ENCODE results near the gene HIPK1.
"Not testable (repeated sequence)": the region's sequence is repeated elsewhere in the genome, so short reads cannot be mapped to it uniquely, and the experiment has no call there.

Gene HIPK1

DNA sequence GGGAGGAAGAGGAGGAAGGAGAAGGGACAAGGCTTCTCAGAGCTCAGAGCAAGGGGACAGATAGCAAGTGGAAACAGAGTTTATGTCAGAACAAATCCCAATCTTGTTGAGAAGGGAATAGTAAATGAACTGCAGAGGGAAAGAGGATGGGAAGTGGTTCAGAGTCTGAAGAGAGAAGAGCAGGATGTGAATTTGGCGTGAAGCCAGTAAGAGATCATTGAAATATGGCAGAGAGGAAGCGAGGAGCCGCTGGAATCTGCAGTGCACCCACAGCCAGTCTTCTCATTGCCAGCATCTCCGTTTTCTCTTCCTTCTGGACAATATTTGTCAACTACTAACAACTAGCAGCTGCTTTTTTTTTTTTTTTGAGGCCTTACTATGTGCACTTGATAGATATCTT, 69.2 kb downstream of the HIPK1 start:
- DNase-seq, result no peak

GRCh38 chr1:113999233-113999632, 70.1 kb downstream of the HIPK1 start:
- in situ Hi-C loops (cut with HindIII; ENCODE audit: low pct_ligation_motif_present, low pct_unique_long_range_greater_than_20kb, low sequenced_read_pairs), result no loop called here
- no peak for DNase-seq

More for the DNA sequence above, 69.2 kb downstream of the HIPK1 start:
- in situ Hi-C loops (cut with HindIII; ENCODE audit: low pct_ligation_motif_present, low pct_unique_long_range_greater_than_20kb, low sequenced_read_pairs), result no loop called here

DNA sequence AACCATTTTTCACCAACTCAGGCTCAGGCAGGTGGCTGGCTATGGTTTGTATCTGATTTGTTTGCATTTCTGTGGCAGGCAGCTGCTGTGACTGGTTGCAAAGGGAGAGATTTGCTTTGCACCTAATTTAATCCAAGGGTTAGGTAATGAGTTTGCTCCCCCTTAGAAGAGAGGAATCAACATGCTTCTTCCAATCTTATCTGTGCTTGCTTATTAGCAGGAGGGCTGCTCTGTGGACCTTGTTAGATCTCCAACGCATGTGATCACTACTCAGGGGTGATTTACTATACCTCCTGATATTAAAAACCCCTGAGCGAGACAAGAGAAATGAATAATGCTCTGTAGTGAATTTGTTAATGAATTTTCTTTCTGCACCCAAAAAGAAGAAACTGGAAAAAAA, 70.7 kb downstream of the HIPK1 start:
- in situ Hi-C loops (cut with HindIII; ENCODE audit: low pct_ligation_motif_present, low pct_unique_long_range_greater_than_20kb, low sequenced_read_pairs), result no loop called here
- DNase-seq, result no peak

DNA sequence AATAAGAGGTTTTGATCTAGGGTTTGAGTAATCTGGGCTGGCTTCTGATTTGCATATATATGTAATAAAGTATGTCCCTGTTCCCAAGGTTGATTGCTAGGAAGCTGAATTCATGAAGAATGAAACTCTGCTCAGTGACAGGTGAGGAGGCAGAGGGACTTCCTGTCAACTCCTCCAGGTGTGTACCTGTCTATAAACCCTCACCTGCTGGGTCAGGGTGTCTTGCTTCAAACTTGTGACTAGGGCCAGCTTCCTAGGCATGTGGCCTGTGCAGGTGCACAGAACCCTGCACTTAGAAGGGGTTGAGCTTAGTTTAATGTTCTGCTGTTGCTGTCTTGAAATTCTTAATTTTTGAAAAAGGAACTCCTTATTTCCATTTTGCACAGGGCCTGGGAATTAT, 71.3 kb downstream of the HIPK1 start:
- in situ Hi-C loops (cut with HindIII; ENCODE audit: low pct_ligation_motif_present, low pct_unique_long_range_greater_than_20kb, low sequenced_read_pairs), result no loop called here
- DNase-seq, result no peak

- DNase-seq, result no peak
- in situ Hi-C loops (cut with HindIII; ENCODE audit: low pct_ligation_motif_present, low pct_unique_long_range_greater_than_20kb, low sequenced_read_pairs), result no loop called here
Measured at GRCh38 chr1:114002492-114003239, 73.5 kb downstream of the HIPK1 start.

DNA sequence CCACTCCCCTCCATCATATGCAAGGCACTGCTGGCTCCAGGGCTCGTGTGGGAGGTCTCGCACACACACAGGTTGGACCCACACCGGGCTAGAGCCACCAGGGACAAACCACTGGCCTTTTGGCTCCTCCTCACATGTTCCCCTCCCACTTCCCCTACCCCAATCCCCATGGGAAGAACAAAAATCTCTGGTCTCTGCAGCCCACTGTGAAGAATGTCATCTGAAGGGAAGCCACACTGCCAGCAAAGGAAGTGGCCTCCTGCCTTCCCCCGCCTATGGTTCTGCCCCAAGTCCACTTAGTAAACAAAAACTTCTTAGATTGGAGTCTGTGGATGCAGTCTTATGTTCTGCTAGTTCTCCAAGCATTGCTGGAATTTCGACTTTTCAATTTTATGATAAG, 74.3 kb downstream of the HIPK1 start:
- no peak for DNase-seq
- in situ Hi-C loops (cut with HindIII; ENCODE audit: low pct_ligation_motif_present, low pct_unique_long_range_greater_than_20kb, low sequenced_read_pairs), result no loop called here

DNA sequence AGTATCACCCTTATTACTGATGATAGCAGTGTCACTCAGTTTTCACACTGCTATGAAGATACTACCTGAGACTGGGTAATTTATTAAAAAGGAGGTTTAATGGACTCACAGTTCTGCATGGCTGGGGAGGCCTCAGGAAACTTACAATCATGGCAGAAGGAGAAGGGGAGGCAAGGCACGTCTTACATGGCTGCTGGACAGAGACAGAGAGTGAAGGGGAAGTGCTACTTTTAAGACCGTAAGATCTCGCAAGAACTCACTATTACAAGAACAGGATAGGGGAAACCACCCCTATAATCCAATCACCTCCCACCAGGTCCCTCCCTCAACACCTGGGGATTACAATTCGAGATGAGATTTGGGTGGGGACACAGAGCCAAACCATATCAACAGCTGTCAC, 77.7 kb downstream of the HIPK1 start:
- DNase-seq; in situ Hi-C loops (cut with HindIII; ENCODE audit: low pct_ligation_motif_present, low pct_unique_long_range_greater_than_20kb, low sequenced_read_pairs): not testable (repeated sequence)

DNA sequence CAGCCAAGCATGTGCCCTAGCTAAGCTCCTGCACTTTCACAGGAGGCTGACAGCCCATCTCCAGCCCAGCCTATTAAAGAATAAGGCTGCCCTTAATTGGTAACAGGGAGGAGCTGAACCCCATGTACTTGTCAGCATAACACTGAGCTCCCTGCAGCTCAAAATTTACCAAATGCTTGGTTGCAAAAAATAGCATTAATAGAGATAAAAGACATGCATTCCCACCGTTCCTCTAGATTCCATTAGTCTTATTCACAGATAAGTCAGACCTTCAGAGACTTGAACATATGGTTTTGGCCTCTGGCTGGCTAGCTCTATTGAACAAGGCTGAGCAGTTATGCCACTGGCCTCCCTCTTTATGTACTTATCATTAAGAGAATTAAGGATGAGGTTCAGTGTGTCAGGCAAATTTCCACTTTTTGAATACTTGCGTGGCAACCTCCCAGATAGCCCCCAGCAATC, 79.4 kb downstream of the HIPK1 start:
- no peak for DNase-seq
- in situ Hi-C loops (cut with HindIII; ENCODE audit: low pct_ligation_motif_present, low pct_unique_long_range_greater_than_20kb, low sequenced_read_pairs), result no loop called here

GRCh38 chr1:114008993-114009392, 79.9 kb downstream of the HIPK1 start:
- in situ Hi-C loops (cut with HindIII; ENCODE audit: low pct_ligation_motif_present, low pct_unique_long_range_greater_than_20kb, low sequenced_read_pairs), result no loop called here
- no peak for DNase-seq

DNA sequence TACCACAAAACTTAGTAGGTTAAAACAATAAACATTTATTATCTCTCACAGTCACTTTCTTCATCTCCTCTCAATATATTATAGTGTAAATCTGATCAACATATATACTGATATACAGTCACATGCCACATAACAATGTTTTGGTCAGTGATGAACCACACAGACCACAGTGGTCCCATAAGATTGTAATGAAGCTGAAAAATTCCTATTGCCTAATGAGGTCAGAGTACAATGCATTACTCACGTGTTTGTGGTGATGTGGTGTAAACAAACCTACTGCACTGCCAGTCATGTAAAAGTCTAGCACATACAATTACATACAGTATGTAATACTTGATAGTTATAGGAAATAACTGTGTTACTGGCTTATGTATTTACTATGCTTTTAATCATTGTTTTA, 80.3 kb downstream of the HIPK1 start:
- no peak for DNase-seq
- in situ Hi-C loops (cut with HindIII; ENCODE audit: low pct_ligation_motif_present, low pct_unique_long_range_greater_than_20kb, low sequenced_read_pairs), result no loop called here

GRCh38 chr1:114010433-114011184, 81.5 kb downstream of the HIPK1 start:
- no peak for DNase-seq
- in situ Hi-C loops (cut with HindIII; ENCODE audit: low pct_ligation_motif_present, low pct_unique_long_range_greater_than_20kb, low sequenced_read_pairs), result no loop called here

DNA sequence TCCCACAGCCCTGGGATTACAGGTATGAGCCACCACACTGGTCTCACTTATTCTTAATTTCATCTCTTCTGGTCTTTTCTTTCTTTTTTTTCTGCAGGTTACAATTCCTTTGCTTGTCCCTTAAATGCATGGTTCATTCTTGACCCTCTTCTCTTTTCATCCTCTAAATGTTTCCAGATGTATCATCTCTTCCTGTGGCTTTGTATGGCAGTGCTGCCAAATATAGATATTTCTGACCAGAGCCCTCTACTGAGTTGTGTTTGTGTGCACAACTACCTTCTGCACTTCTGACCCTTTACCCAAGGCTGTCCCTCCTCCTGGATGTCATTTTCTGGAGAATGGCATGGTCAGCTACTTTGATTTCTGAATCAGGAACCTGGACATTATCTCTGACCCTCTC, 82.7 kb downstream of the HIPK1 start:
- DNase-seq, result no peak
- in situ Hi-C loops (cut with HindIII; ENCODE audit: low pct_ligation_motif_present, low pct_unique_long_range_greater_than_20kb, low sequenced_read_pairs), result no loop called here

GRCh38 chr1:114015075-114015474, 86.0 kb downstream of the HIPK1 start:
- in situ Hi-C loops (cut with HindIII; ENCODE audit: low pct_ligation_motif_present, low pct_unique_long_range_greater_than_20kb, low sequenced_read_pairs), result no loop called here
- no peak for DNase-seq

DNA sequence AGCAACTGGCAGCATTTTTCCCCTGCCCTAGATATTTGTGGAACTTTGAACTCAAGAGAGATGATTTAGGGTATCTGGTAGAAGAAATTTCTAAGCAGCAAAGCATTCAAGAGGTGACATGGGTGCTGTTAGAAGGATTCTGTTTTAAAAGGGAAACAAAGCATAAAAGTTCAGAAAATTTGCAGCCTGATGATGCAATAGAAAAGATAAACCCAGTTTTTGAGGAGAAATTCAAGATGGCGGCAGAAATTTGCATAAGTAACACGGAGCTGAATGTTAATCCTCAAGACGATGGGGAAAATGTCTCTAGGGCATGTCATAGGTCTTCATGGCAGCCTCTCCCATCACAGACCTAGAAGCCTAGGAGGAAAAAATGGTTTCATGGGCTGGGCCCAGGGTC, 90.6 kb downstream of the HIPK1 start:
- in situ Hi-C loops (cut with HindIII; ENCODE audit: low pct_ligation_motif_present, low pct_unique_long_range_greater_than_20kb, low sequenced_read_pairs); DNase-seq: not testable (repeated sequence)

GRCh38 chr1:114021665-114022099, 92.6 kb downstream of the HIPK1 start:
- in situ Hi-C loops (cut with HindIII; ENCODE audit: low pct_ligation_motif_present, low pct_unique_long_range_greater_than_20kb, low sequenced_read_pairs), result no loop called here

GRCh38 chr1:114022877-114023276, 93.8 kb downstream of the HIPK1 start:
- in situ Hi-C loops (cut with HindIII; ENCODE audit: low pct_ligation_motif_present, low pct_unique_long_range_greater_than_20kb, low sequenced_read_pairs), result no loop called here

More at GRCh38 chr1:114021665-114022099, 92.6 kb downstream of the HIPK1 start:
- DNase-seq, result no peak

GRCh38 chr1:114023377-114023776, 94.3 kb downstream of the HIPK1 start:
- in situ Hi-C loops (cut with HindIII; ENCODE audit: low pct_ligation_motif_present, low pct_unique_long_range_greater_than_20kb, low sequenced_read_pairs), result no loop called here

More at GRCh38 chr1:114022877-114023276, 93.8 kb downstream of the HIPK1 start:
- DNase-seq, result no peak

GRCh38 chr1:114024049-114024448, 94.9 kb downstream of the HIPK1 start:
- in situ Hi-C loops (cut with HindIII; ENCODE audit: low pct_ligation_motif_present, low pct_unique_long_range_greater_than_20kb, low sequenced_read_pairs), result no loop called here
- no peak for DNase-seq

More at GRCh38 chr1:114023377-114023776, 94.3 kb downstream of the HIPK1 start:
- no peak for DNase-seq

DNA sequence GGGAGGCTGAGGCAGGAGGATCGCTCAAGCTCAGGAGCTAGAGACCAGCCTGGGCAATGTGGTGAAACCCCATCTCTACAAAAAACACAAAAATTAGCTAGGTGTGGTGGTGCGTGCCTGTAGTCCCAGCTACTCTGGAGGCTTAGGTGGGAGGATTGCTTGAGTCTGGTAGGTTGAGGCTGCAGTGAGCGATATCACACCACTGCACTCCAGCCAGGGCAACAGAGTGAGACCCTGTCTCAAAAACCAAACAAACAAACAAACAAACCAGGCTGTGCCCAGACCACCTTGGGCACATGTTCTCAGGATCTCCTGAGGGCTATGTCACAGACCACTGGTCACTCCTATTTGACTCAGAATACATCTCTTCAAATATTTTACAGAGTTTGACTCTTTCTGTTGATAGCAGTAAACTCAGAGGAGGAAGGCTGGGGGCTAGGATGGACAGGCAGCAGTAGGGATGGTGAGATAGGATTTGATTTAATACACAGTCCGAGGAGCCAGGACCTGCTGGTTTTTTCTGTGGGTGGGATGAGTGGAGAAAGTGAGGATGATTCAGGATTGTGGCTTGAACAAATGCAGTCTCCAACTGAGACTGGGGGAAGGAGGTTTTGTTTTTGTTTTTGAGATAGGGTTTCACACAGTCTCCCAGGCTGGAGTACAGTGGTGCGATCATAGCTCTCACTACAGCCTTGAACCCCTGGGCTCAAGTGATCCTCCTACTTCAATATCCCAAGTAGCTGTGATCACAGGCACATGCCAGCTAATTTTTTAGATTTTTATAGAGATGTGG, 96.7 kb downstream of the HIPK1 start:
- in situ Hi-C loops (cut with HindIII; ENCODE audit: low pct_ligation_motif_present, low pct_unique_long_range_greater_than_20kb, low sequenced_read_pairs), result no loop called here

More for the DNA sequence above, 96.7 kb downstream of the HIPK1 start:
- DNase-seq, result no peak

Data from ACHN (cell line).